Esophagus squamous epithelium (tissue), 4 donors: ENCODE measurements around the gene CSF3R.

ENCODE experiments used
- POLR2A ChIP-seq, 4 donors: fragments of 450-650 bp; IDR thresholded peaks; one replicate each; pipeline ENCODE4 v1.6.1; 2017; ENCODE audit warnings: antibody characterized with exemption in 4 of 4, mild to moderate bottlenecking in 4 of 4, moderate library complexity in 3 of 4
- TF ChIP-seq, protein P1 (sequence below), 6 experiments: fragments of 450-650 bp in 4 of 6; fragments of 200-600 bp in 2 of 6; sonication (generic) in 2 of 6; IDR thresholded peaks; one replicate each; pipeline ENCODE4 v1.5.1; 2016 to 2019; ENCODE audit warnings: antibody characterized with exemption in 6 of 6, mild to moderate bottlenecking in 4 of 6, moderate library complexity in 4 of 6

GRCh38 chr1:36457691-36458090 lies 25.0 kb downstream of the CSF3R start:
- TF ChIP-seq POLR2A (IDR thresholded peaks at IDR 0.05): no peak
- TF ChIP-seq, protein P1, sequence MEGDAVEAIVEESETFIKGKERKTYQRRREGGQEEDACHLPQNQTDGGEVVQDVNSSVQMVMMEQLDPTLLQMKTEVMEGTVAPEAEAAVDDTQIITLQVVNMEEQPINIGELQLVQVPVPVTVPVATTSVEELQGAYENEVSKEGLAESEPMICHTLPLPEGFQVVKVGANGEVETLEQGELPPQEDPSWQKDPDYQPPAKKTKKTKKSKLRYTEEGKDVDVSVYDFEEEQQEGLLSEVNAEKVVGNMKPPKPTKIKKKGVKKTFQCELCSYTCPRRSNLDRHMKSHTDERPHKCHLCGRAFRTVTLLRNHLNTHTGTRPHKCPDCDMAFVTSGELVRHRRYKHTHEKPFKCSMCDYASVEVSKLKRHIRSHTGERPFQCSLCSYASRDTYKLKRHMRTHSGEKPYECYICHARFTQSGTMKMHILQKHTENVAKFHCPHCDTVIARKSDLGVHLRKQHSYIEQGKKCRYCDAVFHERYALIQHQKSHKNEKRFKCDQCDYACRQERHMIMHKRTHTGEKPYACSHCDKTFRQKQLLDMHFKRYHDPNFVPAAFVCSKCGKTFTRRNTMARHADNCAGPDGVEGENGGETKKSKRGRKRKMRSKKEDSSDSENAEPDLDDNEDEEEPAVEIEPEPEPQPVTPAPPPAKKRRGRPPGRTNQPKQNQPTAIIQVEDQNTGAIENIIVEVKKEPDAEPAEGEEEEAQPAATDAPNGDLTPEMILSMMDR (IDR thresholded peaks at IDR 0.05): no peak
